GM12878 (cell line): ENCODE measurements around the gene ATG5. TPM values are rescaled to one million over a fixed set of nuclear protein-coding genes. Genes with fewer than 3 reads are reported as not detected.

Source experiments
- ATAC-seq: fragments of 200-7000 bp; cut with Tn5 transposase; 3 replicates; pipeline ENCODE4 v1.9.1; 2020; ENCODE audit warnings: mild to moderate bottlenecking, moderate library complexity
- BruUV-seq: library from RNA; stranded (reverse); fragments of 400-500 nt; replicated peaks from 2 replicates; lab custom pipeline; 2021; lab: Mats Ljungman, UMichigan
- CTCF ChIA-PET: fragments of 300-600 bp; sonication (Branson Sonifier 250); formaldehyde crosslinking; extraction: SDS; loops from one replicate; lab custom pipeline; 2021; ENCODE audit warnings: inconsistent platforms; lab: Yijun Ruan, JAX
- POLR2A ChIA-PET: fragments of 350-600 bp; formaldehyde crosslinking; extraction: SDS; loops from one replicate; lab custom pipeline; 2021; ENCODE audit warnings: inconsistent platforms; lab: Charles Lee
- RAD21 ChIA-PET: fragments of 300-600 bp; sonication (Branson Sonifier 250); formaldehyde crosslinking; loops from one replicate; lab custom pipeline; 2023; ENCODE audit warnings: antibody characterized with exemption; ENCODE audit not compliant: unreplicated experiment; lab: Charles Lee
- SMC1A ChIA-PET: fragments of 300-600 bp; sonication (Branson Sonifier 250); formaldehyde crosslinking; loops from one replicate; lab custom pipeline; 2023; ENCODE audit not compliant: unreplicated experiment, uncharacterized antibody; lab: Charles Lee
- DNase-seq: peaks from one replicate; pipeline ENCODE4 v3.0.0-alpha.2; 2011; ENCODE audit warnings: low read depth, low spot score
- FAIRE-seq: peaks from 3 replicates; lab custom pipeline; 2011; peaks lifted over from hg19 to GRCh38; lab: Jason Lieb, UNC
- H2AFZ ChIP-seq: 2 replicates; pipeline ENCODE4 v1.6.0; 2011; ENCODE audit warnings: low read depth, low read length, control low read depth; ENCODE audit not compliant: control insufficient read depth
- H3K27ac ChIP-seq: 2 replicates; pipeline ENCODE4 v1.5.1; 2011; ENCODE audit warnings: control low read depth; ENCODE audit not compliant: control insufficient read depth, insufficient read depth
- H3K27me3 ChIP-seq, 2 experiments: replicated peaks in 1 of 2; 2 replicates each; pipeline versions ENCODE4 v1.6.0 to v1.6.1; 2011; ENCODE audit warnings: low read length in 1 of 2; ENCODE audit not compliant: control insufficient read depth in 2 of 2, insufficient read depth in 2 of 2
- H3K36me3 ChIP-seq, 2 experiments: 2 replicates each; pipeline ENCODE4 v1.5.1; 2011; ENCODE audit warnings: low read length in 1 of 2; ENCODE audit not compliant: control insufficient read depth in 2 of 2, insufficient read depth in 2 of 2
- H3K4me1 ChIP-seq: 2 replicates; pipeline ENCODE4 v1.6.1; 2011; ENCODE audit warnings: mild to moderate bottlenecking, low read length, moderate library complexity, mixed read lengths; ENCODE audit not compliant: control insufficient read depth, insufficient read depth
- H3K4me2 ChIP-seq: 2 replicates; pipeline ENCODE4 v1.6.0; 2011; ENCODE audit warnings: control low read depth; ENCODE audit not compliant: control insufficient read depth, insufficient read depth
- H3K4me3 ChIP-seq: fragments of 200-600 bp; sonication (generic); 2 replicates; pipeline ENCODE4 v1.5.1; 2016
- H3K79me2 ChIP-seq: 2 replicates; pipeline ENCODE4 v1.6.0; 2011; ENCODE audit warnings: low read length; ENCODE audit not compliant: control insufficient read depth, insufficient read depth
- H3K9ac ChIP-seq: 2 replicates; pipeline ENCODE4 v1.8.0; 2011; ENCODE audit warnings: low read length, control low read depth, mixed read lengths; ENCODE audit not compliant: control insufficient read depth, insufficient read depth
- H3K9me3 ChIP-seq: replicated peaks from 3 replicates; pipeline ENCODE4 v1.5.1; 2011; ENCODE audit warnings: mild to moderate bottlenecking, low read length; ENCODE audit not compliant: control insufficient read depth, insufficient read depth
- H4K20me1 ChIP-seq: 2 replicates; pipeline ENCODE4 v1.6.0; 2011; ENCODE audit not compliant: control insufficient read depth, insufficient read depth
- JUNB ChIP-seq: IDR thresholded peaks from 2 replicates; pipeline ENCODE4 v1.6.1; 2016; ENCODE audit warnings: antibody characterized with exemption, mild to moderate bottlenecking
- MYB ChIP-seq: fragments of 150-350 bp; IDR thresholded peaks from 2 replicates; pipeline ENCODE4 v1.6.1; 2014; ENCODE audit warnings: mild to moderate bottlenecking, low read depth, low read length, borderline replicate concordance
- NFYB ChIP-seq: IDR thresholded peaks from 2 replicates; pipeline ENCODE4 v1.6.1; 2011; ENCODE audit warnings: low read depth, mild to moderate bottlenecking, low read length, improper control_type of control experiment, moderate library complexity; ENCODE audit not compliant: insufficient read depth
- POLR2A ChIP-seq: IDR thresholded peaks from 2 replicates; pipeline ENCODE4 v1.6.1; 2011; ENCODE audit warnings: low read depth, mild to moderate bottlenecking, low read length
- SP1 ChIP-seq: IDR thresholded peaks from one replicate; pipeline ENCODE4 v1.6.1; 2011; ENCODE audit warnings: low read depth, low read length
- TCF7 ChIP-seq: IDR thresholded peaks from 2 replicates; pipeline ENCODE4 v1.6.1; 2014; ENCODE audit warnings: antibody characterized with exemption, borderline replicate concordance
- WRNIP1 ChIP-seq: IDR thresholded peaks from 2 replicates; pipeline ENCODE4 v1.6.1; 2011; ENCODE audit warnings: low read depth, low read length, improper control_type of control experiment, borderline replicate concordance
- ZNF24 ChIP-seq: fragments of 450-650 bp; IDR thresholded peaks from 2 replicates; pipeline ENCODE4 v1.6.1; 2017; ENCODE audit warnings: antibody characterized with exemption, mild to moderate bottlenecking
- ZNF274 ChIP-seq: IDR thresholded peaks from one replicate; pipeline ENCODE4 v1.8.0; 2011; ENCODE audit not compliant: insufficient read length, insufficient read depth
- WGBS: methylation state at CpG from one replicate; pipeline ENCODE4 v1.1.6; 2016; ENCODE audit warnings: low lambda C conversion rate; ENCODE audit not compliant: insufficient replicate concordance, insufficient coverage; ENCODE audit errors: missing lambda C conversion rate; 5-methylcytosine and 5-hydroxymethylcytosine counted together
- in situ Hi-C: fragments of 300-500 bp; cut with MboI; formaldehyde crosslinking; loops from 9 replicates; pipeline ENCODE4 v1.14.3; 2018; ENCODE audit warnings: mixed read lengths
- intact Hi-C: fragments of 100-400 bp; cut with micrococcal nuclease; formaldehyde crosslinking; loops from one replicate; pipeline ENCODE4 v1.14.2; 2022; ENCODE audit not compliant: unreplicated experiment
- polyA plus RNA-seq, 11 experiments: library from polyadenylated mRNA; depleted of rRNA in 4 of 11; unstranded in 6 of 11; stranded (reverse) in 5 of 11; fragments of >200 nt; fragmentation: Nextera tagmentation in 4 of 11; fragmentation: Illumina TruSeq in 1 of 11; extraction: Ambion mirVana in 4 of 11; extraction: Trizol in 1 of 11; gene quantifications; 1 replicate in 1 of 11; 2 replicates in 10 of 11; pipeline versions ENCODE4 v1.2.1 to v1.2.3, GENCODE V29; 2011 to 2016; ENCODE audit warnings: inconsistent platforms in 2 of 11, missing spikeins in 2 of 11, low read depth in 1 of 11
- total RNA-seq, 4 experiments: library from RNA; depleted of rRNA in 3 of 4; stranded (reverse); fragments of >200 nt in 3 of 4; fragmentation: Illumina TruSeq in 1 of 4; extraction: Trizol in 1 of 4; gene quantifications; 2 replicates each; pipeline versions ENCODE4 v1.2.1 to v1.2.3, GENCODE V29; 2013 to 2021
- TF ChIP-seq, protein P1 (sequence below): fragments of 450-650 bp; IDR thresholded peaks from 2 replicates; pipeline ENCODE4 v1.6.1; 2018; ENCODE audit warnings: mild to moderate bottlenecking, low read depth, moderate library complexity; ENCODE audit not compliant: partially characterized antibody
- TF ChIP-seq, protein P2 (sequence below): fragments of 450-650 bp; IDR thresholded peaks from 2 replicates; pipeline ENCODE4 v1.6.1; 2018; ENCODE audit warnings: borderline replicate concordance, mild to moderate bottlenecking; ENCODE audit not compliant: partially characterized antibody
- TF ChIP-seq, protein P3 (sequence below): fragments of 150-350 bp; IDR thresholded peaks from 2 replicates; pipeline ENCODE4 v1.6.1; 2016; ENCODE audit warnings: low read depth, low read length
- TF ChIP-seq, protein P4 (sequence below), 3 experiments: IDR thresholded peaks in 2 of 3; conservative IDR thresholded peaks in 1 of 3; 2 replicates each; pipeline ENCODE4 v1.5.1; 2011; ENCODE audit warnings: low read depth in 3 of 3, low read length in 3 of 3, mild to moderate bottlenecking in 3 of 3, control low read depth in 2 of 3, moderate library complexity in 2 of 3, inconsistent platforms in 1 of 3, mixed read lengths in 1 of 3; ENCODE audit not compliant: control insufficient read depth in 2 of 3, insufficient read depth in 1 of 3; ENCODE audit errors: extremely low read depth in 1 of 3

Gene ATG5
- total and polyA plus RNA-seq, 10 of the 15 experiments (the other 5 are each of a cell fraction or from before 2014, with no cell fraction given), result 12.9 to 51.8 (median 23.9) TPM

- no peak for TF ChIP-seq NFYB
- TF ChIP-seq, protein P1, sequence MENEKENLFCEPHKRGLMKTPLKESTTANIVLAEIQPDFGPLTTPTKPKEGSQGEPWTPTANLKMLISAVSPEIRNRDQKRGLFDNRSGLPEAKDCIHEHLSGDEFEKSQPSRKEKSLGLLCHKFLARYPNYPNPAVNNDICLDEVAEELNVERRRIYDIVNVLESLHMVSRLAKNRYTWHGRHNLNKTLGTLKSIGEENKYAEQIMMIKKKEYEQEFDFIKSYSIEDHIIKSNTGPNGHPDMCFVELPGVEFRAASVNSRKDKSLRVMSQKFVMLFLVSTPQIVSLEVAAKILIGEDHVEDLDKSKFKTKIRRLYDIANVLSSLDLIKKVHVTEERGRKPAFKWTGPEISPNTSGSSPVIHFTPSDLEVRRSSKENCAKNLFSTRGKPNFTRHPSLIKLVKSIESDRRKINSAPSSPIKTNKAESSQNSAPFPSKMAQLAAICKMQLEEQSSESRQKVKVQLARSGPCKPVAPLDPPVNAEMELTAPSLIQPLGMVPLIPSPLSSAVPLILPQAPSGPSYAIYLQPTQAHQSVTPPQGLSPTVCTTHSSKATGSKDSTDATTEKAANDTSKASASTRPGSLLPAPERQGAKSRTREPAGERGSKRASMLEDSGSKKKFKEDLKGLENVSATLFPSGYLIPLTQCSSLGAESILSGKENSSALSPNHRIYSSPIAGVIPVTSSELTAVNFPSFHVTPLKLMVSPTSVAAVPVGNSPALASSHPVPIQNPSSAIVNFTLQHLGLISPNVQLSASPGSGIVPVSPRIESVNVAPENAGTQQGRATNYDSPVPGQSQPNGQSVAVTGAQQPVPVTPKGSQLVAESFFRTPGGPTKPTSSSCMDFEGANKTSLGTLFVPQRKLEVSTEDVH, result no peak
- TF ChIP-seq TCF7, result no peak
- TF ChIP-seq JUNB, result no peak
- TF ChIP-seq ZNF24, result no peak
- no peak for TF ChIP-seq WRNIP1
- TF ChIP-seq, protein P2, sequence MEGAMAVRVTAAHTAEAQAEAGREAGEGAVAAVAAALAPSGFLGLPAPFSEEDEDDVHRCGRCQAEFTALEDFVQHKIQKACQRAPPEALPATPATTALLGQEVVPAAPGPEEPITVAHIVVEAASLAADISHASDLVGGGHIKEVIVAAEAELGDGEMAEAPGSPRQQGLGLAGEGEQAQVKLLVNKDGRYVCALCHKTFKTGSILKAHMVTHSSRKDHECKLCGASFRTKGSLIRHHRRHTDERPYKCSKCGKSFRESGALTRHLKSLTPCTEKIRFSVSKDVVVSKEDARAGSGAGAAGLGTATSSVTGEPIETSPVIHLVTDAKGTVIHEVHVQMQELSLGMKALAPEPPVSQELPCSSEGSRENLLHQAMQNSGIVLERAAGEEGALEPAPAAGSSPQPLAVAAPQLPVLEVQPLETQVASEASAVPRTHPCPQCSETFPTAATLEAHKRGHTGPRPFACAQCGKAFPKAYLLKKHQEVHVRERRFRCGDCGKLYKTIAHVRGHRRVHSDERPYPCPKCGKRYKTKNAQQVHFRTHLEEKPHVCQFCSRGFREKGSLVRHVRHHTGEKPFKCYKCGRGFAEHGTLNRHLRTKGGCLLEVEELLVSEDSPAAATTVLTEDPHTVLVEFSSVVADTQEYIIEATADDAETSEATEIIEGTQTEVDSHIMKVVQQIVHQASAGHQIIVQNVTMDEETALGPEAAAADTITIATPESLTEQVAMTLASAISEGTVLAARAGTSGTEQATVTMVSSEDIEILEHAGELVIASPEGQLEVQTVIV, result no peak
- TF ChIP-seq MYB, result no peak
- TF ChIP-seq, protein P3, sequence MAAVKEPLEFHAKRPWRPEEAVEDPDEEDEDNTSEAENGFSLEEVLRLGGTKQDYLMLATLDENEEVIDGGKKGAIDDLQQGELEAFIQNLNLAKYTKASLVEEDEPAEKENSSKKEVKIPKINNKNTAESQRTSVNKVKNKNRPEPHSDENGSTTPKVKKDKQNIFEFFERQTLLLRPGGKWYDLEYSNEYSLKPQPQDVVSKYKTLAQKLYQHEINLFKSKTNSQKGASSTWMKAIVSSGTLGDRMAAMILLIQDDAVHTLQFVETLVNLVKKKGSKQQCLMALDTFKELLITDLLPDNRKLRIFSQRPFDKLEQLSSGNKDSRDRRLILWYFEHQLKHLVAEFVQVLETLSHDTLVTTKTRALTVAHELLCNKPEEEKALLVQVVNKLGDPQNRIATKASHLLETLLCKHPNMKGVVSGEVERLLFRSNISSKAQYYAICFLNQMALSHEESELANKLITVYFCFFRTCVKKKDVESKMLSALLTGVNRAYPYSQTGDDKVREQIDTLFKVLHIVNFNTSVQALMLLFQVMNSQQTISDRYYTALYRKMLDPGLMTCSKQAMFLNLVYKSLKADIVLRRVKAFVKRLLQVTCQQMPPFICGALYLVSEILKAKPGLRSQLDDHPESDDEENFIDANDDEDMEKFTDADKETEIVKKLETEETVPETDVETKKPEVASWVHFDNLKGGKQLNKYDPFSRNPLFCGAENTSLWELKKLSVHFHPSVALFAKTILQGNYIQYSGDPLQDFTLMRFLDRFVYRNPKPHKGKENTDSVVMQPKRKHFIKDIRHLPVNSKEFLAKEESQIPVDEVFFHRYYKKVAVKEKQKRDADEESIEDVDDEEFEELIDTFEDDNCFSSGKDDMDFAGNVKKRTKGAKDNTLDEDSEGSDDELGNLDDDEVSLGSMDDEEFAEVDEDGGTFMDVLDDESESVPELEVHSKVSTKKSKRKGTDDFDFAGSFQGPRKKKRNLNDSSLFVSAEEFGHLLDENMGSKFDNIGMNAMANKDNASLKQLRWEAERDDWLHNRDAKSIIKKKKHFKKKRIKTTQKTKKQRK, result no peak
- no peak for TF ChIP-seq POLR2A
- TF ChIP-seq, protein P4, sequence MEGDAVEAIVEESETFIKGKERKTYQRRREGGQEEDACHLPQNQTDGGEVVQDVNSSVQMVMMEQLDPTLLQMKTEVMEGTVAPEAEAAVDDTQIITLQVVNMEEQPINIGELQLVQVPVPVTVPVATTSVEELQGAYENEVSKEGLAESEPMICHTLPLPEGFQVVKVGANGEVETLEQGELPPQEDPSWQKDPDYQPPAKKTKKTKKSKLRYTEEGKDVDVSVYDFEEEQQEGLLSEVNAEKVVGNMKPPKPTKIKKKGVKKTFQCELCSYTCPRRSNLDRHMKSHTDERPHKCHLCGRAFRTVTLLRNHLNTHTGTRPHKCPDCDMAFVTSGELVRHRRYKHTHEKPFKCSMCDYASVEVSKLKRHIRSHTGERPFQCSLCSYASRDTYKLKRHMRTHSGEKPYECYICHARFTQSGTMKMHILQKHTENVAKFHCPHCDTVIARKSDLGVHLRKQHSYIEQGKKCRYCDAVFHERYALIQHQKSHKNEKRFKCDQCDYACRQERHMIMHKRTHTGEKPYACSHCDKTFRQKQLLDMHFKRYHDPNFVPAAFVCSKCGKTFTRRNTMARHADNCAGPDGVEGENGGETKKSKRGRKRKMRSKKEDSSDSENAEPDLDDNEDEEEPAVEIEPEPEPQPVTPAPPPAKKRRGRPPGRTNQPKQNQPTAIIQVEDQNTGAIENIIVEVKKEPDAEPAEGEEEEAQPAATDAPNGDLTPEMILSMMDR (IDR thresholded peaks at IDR 0.05 in 2 of 3, conservative IDR thresholded peaks at IDR 0.05 in 1 of 3; ENCODE audit: control insufficient read depth in 2 of 3, extremely low read depth in 1 of 3, insufficient read depth in 1 of 3, low read depth in 3 of 3, low read length in 3 of 3), result no peak
- no peak for TF ChIP-seq ZNF274
- no peak for TF ChIP-seq SP1
- intact Hi-C loops (no loop called here), in situ Hi-C loops (loop anchor here (25.0 kb wide), 1 partner anchor 1206 kb away; no protein-coding TSS in a partner anchor)
- no peak overlapping the region for H3K9ac ChIP-seq
- FAIRE-seq (no peak), ATAC-seq (no peak), DNase-seq (no peak)
- peaks cover 4% of the 10 kb centered on the region; the same call in 2 of the 3 replicates for H3K9me3 ChIP-seq
- ChIA-PET RAD21 (no interaction called here), CTCF (interaction anchor here (1.0 kb wide), 1 partner anchor 9 kb away, joined by 3 read pairs; no protein-coding TSS in a partner anchor), POLR2A (no interaction called here), SMC1A (interaction anchor here (0.6 to 1.3 kb wide), 4 partner anchors 10 to 1433 kb away, joined by 4 to 5 read pairs (median 4); no protein-coding TSS in a partner anchor)
- no TSS peak for BruUV-seq
- H3K4me2 ChIP-seq, result no peak overlapping the region
- H3K79me2 ChIP-seq, result no peaks in the 10 kb centered on the region
- peaks cover 0 to 3% of the 10 kb centered on the region in 2 experiments; a peak in 2 of 4 replicates for H3K36me3 ChIP-seq
- no peak overlapping the region for H2AFZ ChIP-seq
- no peak overlapping the region for H3K4me3 ChIP-seq
- no peaks in the 10 kb centered on the region for H3K27me3 ChIP-seq
- no peak overlapping the region for H3K27ac ChIP-seq
- H4K20me1 ChIP-seq, result no peaks in the 10 kb centered on the region
- H3K4me1 ChIP-seq, result no peaks in the 10 kb centered on the region
- 95% methylated on average over 1 of the region's 1 CpG for WGBS
Observed at GRCh38 chr6:106293116-106293515, 32.4 kb downstream of the ATG5 start.
